Stomach (tissue), 9 donors: Measurements from ENCODE around the gene PDHA1. TPM values are rescaled to one million over a fixed set of nuclear protein-coding genes. Genes with fewer than 3 reads are reported as not detected.

Experiments
- DNase-seq, 2 donors: peaks; one replicate each; pipeline versions ENCODE4 v3.0.0 to v3.0.0-alpha.2; 2013 to 2019
- H3K27ac ChIP-seq, 5 donors: fragments of 200-600 bp in 4 of 5; sonication (generic) in 4 of 5; one replicate each; pipeline ENCODE4 v1.5.1; 2013 to 2019; ENCODE audit warnings: mild to moderate bottlenecking in 1 of 5, moderate library complexity in 1 of 5
- H3K27me3 ChIP-seq, 3 donors: fragments of 200-600 bp; sonication (generic); one replicate each; pipeline ENCODE4 v1.5.1; 2017 to 2019; ENCODE audit warnings: mixed run types in 1 of 3
- H3K36me3 ChIP-seq, 4 donors: fragments of 200-600 bp; sonication (generic); 1 replicate in 3 of 4; 2 replicates in 1 of 4; pipeline ENCODE4 v1.5.1; 2016 to 2019
- H3K4me1 ChIP-seq, 4 donors: fragments of 200-600 bp; sonication (generic); one replicate each; pipeline ENCODE4 v1.5.1; 2016 to 2019
- H3K4me3 ChIP-seq, 4 donors: fragments of 200-600 bp; sonication (generic) in 3 of 4; one replicate each; pipeline ENCODE4 v1.5.1; 2016 to 2019; ENCODE audit warnings: mild to moderate bottlenecking in 1 of 4
- H3K9me3 ChIP-seq, 4 donors: fragments of 200-600 bp; sonication (generic); one replicate each; pipeline ENCODE4 v1.5.1; 2016 to 2019
- EP300 ChIP-seq: sonication (generic); formaldehyde crosslinking; IDR thresholded peaks from one replicate; pipeline ENCODE4 v1.6.1; 2017; ENCODE audit warnings: antibody characterized with exemption
- POLR2A ChIP-seq, 4 donors: fragments of 450-650 bp; IDR thresholded peaks; one replicate each; pipeline ENCODE4 v1.6.1; 2016; ENCODE audit warnings: antibody characterized with exemption in 4 of 4, control low read depth in 2 of 4, mild to moderate bottlenecking in 1 of 4, moderate library complexity in 1 of 4
- POLR2AphosphoS5 ChIP-seq, 3 donors: sonication (generic); formaldehyde crosslinking; IDR thresholded peaks; one replicate each; pipeline ENCODE4 v1.6.1; 2016; ENCODE audit warnings: antibody characterized with exemption in 3 of 3
- WGBS, 5 donors: extraction: QIAGEN DNeasy Blood & Tissue Kit in 3 of 5; methylation state at CpG; one replicate each; pipeline versions ENCODE4 v1.1.5 to v1.1.7; 2013 to 2018; 5-methylcytosine and 5-hydroxymethylcytosine counted together
- intact Hi-C: fragments of 100-400 bp; cut with DNase I; formaldehyde crosslinking; loops from one replicate; pipeline ENCODE4 v1.15.1; 2023; ENCODE audit warnings: low total_unique reads
- polyA plus RNA-seq, 3 donors: library from polyadenylated mRNA; stranded (reverse); fragments of 200-250 nt; gene quantifications; one replicate each; pipeline ENCODE4 v1.2.3, GENCODE V29; 2013
- total RNA-seq, 5 donors: library from RNA; depleted of rRNA; stranded (reverse); fragments of >200 nt; gene quantifications; one replicate each; pipeline versions ENCODE4 v1.1.0 to v1.2.3, GENCODE V29; 2014 to 2016
- TF ChIP-seq, protein P1 (sequence below), 7 experiments: fragments of 450-650 bp in 4 of 7; fragments of 200-600 bp in 3 of 7; sonication (generic) in 3 of 7; IDR thresholded peaks; one replicate each; pipeline ENCODE4 v1.5.1; 2016 to 2019; ENCODE audit warnings: antibody characterized with exemption in 7 of 7, control low read depth in 2 of 7, mild to moderate bottlenecking in 1 of 7
- donor health status: healthy with polysubstance abuse.
- donor health status: Bipolar disorder and iron deficiency.
- donor health status: healthy.

The PDHA1 gene
- total and polyA plus RNA-seq, 8 donors: 77.6 to 367 (median 176) TPM

DNA sequence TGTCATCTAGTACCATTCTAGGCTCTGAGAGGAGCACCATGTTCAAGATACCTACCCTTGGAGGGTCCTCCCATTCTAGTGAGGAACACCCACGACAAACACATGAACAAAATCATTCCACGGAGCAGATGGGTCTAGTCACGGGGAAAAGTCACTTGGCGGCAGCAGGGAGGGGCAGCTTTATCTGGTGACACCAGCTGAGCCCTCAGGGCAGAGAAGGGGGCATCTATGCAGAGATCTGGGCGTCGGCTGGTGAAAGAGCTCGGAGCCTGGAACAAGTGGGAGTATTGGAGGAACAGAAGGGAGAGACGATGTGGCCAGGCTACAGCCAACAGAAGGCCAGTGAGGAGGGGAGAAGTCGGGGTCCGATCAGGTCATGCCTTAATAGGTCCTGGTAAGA lies 11.9 kb upstream of the PDHA1 start:
- WGBS, 5 donors: 71 to 83% (median 76%) methylated on average over 8 to 10 of the region's 10 CpGs
- no peak overlapping the region for H3K4me3 ChIP-seq
- intact Hi-C loops: no loop called here
- peaks cover 0 to 10% (median 5%) of the 10 kb centered on the region in 4 donors for H3K9me3 ChIP-seq
- no peaks in the 10 kb centered on the region for H3K27me3 ChIP-seq
- H3K4me1 ChIP-seq: no peaks in the 10 kb centered on the region
- TF ChIP-seq, protein P1, sequence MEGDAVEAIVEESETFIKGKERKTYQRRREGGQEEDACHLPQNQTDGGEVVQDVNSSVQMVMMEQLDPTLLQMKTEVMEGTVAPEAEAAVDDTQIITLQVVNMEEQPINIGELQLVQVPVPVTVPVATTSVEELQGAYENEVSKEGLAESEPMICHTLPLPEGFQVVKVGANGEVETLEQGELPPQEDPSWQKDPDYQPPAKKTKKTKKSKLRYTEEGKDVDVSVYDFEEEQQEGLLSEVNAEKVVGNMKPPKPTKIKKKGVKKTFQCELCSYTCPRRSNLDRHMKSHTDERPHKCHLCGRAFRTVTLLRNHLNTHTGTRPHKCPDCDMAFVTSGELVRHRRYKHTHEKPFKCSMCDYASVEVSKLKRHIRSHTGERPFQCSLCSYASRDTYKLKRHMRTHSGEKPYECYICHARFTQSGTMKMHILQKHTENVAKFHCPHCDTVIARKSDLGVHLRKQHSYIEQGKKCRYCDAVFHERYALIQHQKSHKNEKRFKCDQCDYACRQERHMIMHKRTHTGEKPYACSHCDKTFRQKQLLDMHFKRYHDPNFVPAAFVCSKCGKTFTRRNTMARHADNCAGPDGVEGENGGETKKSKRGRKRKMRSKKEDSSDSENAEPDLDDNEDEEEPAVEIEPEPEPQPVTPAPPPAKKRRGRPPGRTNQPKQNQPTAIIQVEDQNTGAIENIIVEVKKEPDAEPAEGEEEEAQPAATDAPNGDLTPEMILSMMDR (IDR thresholded peaks at IDR 0.05): no peak
- TF ChIP-seq EP300 (no peak), POLR2A (IDR thresholded peaks at IDR 0.05) (no peak), POLR2AphosphoS5 (IDR thresholded peaks at IDR 0.05) (no peak)
- DNase-seq: no peak
- no peaks in the 10 kb centered on the region for H3K36me3 ChIP-seq
- H3K27ac ChIP-seq: no peak overlapping the region

DNA sequence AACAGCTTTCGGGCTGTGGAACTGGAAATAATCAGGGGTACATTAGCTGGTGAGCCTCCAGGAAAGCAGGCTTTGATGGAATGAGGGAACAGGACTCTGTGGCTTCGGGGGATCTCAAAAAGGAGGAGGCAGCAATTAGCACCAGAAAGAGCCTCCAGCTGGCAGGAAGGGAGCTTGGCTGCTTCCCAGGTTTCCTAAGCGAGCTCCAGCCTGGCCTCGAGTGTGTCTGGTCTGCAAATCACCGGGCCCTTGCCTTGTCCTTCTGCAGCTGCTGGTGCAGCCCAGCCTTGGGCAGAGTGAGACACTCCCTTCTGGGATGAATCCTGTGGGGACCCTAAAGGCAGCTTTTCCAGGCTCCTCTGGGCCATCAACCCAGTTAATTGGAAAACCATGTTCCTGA lies 10.7 kb upstream of the PDHA1 start:
- 21 to 56% (median 37%) methylated on average over 5 of the region's 5 CpGs; no CpG with 5 or more reads in 1 of the 5 donors for WGBS, 5 donors
- Histone ChIP-seq H3K27ac (no peak overlapping the region), H3K27me3 (no peaks in the 10 kb centered on the region), H3K4me1 (no peaks in the 10 kb centered on the region), H3K9me3 (peaks cover 0 to 10% (median 5%) of the 10 kb centered on the region in 4 donors), H3K36me3 (no peaks in the 10 kb centered on the region), H3K4me3 (no peak overlapping the region)
- TF ChIP-seq POLR2AphosphoS5 (IDR thresholded peaks at IDR 0.05) (no peak), POLR2A (IDR thresholded peaks at IDR 0.05) (no peak), EP300 (no peak)
- TF ChIP-seq, protein P1 (IDR thresholded peaks at IDR 0.05): no peak
- intact Hi-C loops: no loop called here
- DNase-seq: peak in 1 of 2 donors; percentile 51

DNA sequence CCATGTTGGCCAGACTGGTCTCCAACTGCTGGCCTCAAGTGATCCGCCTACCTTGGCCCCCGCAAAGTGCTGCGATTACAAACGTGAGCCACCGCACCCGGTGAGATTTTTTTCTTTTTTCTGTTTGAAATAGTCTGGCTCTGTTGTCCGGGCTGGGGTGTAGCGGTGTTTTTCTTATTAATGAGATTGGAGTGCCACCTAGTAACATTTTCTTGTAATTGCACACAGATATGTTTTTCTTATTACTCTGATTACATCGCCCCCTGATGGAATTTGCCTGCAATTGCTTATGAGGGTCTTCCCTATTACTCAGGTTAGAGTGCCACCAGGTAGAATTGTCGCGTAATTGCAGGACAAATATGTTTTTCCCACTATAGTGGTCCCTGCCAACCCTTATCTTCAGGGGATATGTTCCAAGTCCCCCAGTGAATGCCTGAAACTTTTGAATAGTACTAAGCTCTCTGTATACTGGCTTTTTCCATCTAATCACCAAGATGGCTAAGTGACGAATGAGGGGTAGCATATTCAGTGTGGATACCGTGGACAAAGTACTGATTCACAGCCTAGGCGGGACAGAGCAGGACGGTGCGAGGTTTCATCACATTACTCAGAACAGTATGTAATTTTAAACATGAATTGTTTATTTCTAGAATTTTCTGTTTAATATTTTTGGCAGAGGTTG lies 8.6 kb upstream of the PDHA1 start:
- WGBS, 5 donors: 66 to 71% (median 68%) methylated on average over 16 of the region's 16 CpGs
- no peak overlapping the region for H3K4me3 ChIP-seq
- no peaks in the 10 kb centered on the region for H3K4me1 ChIP-seq
- TF ChIP-seq, protein P1 (IDR thresholded peaks at IDR 0.05): no peak
- no peak for TF ChIP-seq POLR2A (IDR thresholded peaks at IDR 0.05)
- no peak for TF ChIP-seq POLR2AphosphoS5 (IDR thresholded peaks at IDR 0.05)
- no peak for TF ChIP-seq EP300
- intact Hi-C loops: no loop called here
- DNase-seq: peak in 1 of 2 donors; percentile 14
- H3K27me3 ChIP-seq: no peaks in the 10 kb centered on the region
- H3K9me3 ChIP-seq: peaks cover 0 to 10% (median 5%) of the 10 kb centered on the region in 4 donors
- no peaks in the 10 kb centered on the region for H3K36me3 ChIP-seq
- no peak overlapping the region for H3K27ac ChIP-seq

DNA sequence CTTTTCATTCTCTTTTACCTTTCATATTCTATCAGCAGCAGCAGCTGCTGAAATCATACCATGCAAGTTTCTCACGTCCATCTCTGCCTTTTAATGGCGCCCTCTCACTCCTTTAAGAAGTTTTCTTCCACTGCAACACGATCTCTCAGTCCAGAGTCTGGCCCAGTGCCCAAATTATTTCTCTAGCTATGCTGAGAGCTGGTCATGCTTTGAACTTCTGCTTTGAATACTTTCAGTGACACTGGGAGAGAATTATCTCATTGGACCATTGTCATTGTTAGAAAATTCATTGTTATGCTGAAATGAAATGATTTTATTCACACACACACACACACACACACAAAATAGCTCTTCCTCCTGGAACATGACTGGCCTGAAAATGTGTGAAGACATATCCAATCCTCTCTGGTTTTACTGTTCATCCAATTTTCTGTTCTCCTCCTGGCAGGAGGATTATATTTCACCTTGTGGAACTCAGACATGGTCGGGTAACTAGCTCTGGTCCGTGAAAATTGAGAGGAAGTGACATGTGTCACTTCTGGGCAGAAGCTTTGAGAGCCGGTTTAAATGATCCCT lies 1.3 kb upstream of the PDHA1 start:
- WGBS, 5 donors: 49 to 67% (median 64%) methylated on average over 6 of the region's 6 CpGs
- Histone ChIP-seq H3K4me3 (no peak overlapping the region), H3K27ac (peak overlapping the region in 2 of 5 donors; percentile 92 to 96), H3K27me3 (no peaks in the 10 kb centered on the region), H3K4me1 (peaks cover 0 to 27% (median 13%) of the 10 kb centered on the region in 4 donors), H3K36me3 (no peaks in the 10 kb centered on the region), H3K9me3 (peaks cover 0 to 7% (median 3%) of the 10 kb centered on the region in 4 donors)
- intact Hi-C loops: no loop called here
- TF ChIP-seq, protein P1 (IDR thresholded peaks at IDR 0.05): no peak
- no peak for TF ChIP-seq EP300
- no peak for TF ChIP-seq POLR2A (IDR thresholded peaks at IDR 0.05)
- no peak for TF ChIP-seq POLR2AphosphoS5 (IDR thresholded peaks at IDR 0.05)
- peak in 1 of 2 donors; percentile 26 for DNase-seq
